CD4-positive, alpha-beta T cell (primary cell): ENCODE results near the gene RTN3. TPM values are rescaled to one million over a fixed set of nuclear protein-coding genes. Genes with fewer than 3 reads are reported as not detected.

Experiments used
- ATAC-seq: fragments of 200-7000 bp; cut with Tn5 transposase; one replicate; pipeline ENCODE4 v1.10.0; 2022; ENCODE audit warnings: mild to moderate bottlenecking; ENCODE audit not compliant: poor library complexity
- CTCF ChIA-PET: fragments of 350-600 bp; sonication (Branson Sonifier 250); formaldehyde crosslinking; loops from one replicate; lab custom pipeline; 2021; ENCODE audit warnings: antibody characterized with exemption, inconsistent platforms; lab: Charles Lee
- POLR2A ChIA-PET: fragments of 350-600 bp; sonication (Branson Sonifier 250); formaldehyde crosslinking; loops from one replicate; lab custom pipeline; 2021; ENCODE audit warnings: antibody characterized with exemption, inconsistent platforms; lab: Charles Lee
- DNase-seq, 14 experiments: peaks; one replicate each; pipeline ENCODE4 v3.0.0-alpha.2; 2013 to 2020; ENCODE audit warnings: mixed read lengths in 2 of 14
- H3K27ac ChIP-seq, 2 donors: one replicate each; pipeline versions ENCODE4 v1.5.1 to v1.7.0; 2013; ENCODE audit warnings: low read length in 2 of 2, low read depth in 1 of 2, mild to moderate bottlenecking in 1 of 2
- H3K27me3 ChIP-seq, 2 experiments: 1 replicate in 1 of 2; 2 replicates in 1 of 2; pipeline versions ENCODE4 v1.6.1 to v1.7.0; 2013; ENCODE audit warnings: low read length in 2 of 2, control low read depth in 1 of 2, mild to moderate bottlenecking in 1 of 2, moderate library complexity in 1 of 2; ENCODE audit not compliant: insufficient read depth in 2 of 2, control insufficient read depth in 1 of 2
- H3K36me3 ChIP-seq: one replicate; pipeline ENCODE4 v1.6.1; 2013; ENCODE audit warnings: low read length, control low read depth; ENCODE audit not compliant: insufficient read depth
- H3K4me1 ChIP-seq: one replicate; pipeline ENCODE4 v1.6.1; 2013; ENCODE audit warnings: low read length, control low read depth; ENCODE audit not compliant: insufficient read depth
- H3K4me3 ChIP-seq: one replicate; pipeline ENCODE4 v1.5.1; 2013; ENCODE audit warnings: mild to moderate bottlenecking, low read length, moderate library complexity
- H3K9me3 ChIP-seq, 2 experiments: 1 replicate in 1 of 2; 2 replicates in 1 of 2; pipeline versions ENCODE4 v1.6.1 to v1.7.0; 2013; ENCODE audit warnings: low read length in 2 of 2, mild to moderate bottlenecking in 2 of 2, control low read depth in 1 of 2, moderate library complexity in 1 of 2; ENCODE audit not compliant: control insufficient read depth in 1 of 2, insufficient read depth in 1 of 2
- H3K27ac Mint-ChIP-seq: one replicate; pipeline ENCODE4 v1.8.0; 2020; ENCODE audit warnings: mixed read lengths
- H3K27me3 Mint-ChIP-seq: one replicate; pipeline ENCODE4 v1.8.0; 2021; ENCODE audit warnings: mixed read lengths
- H3K36me3 Mint-ChIP-seq: one replicate; pipeline ENCODE4 v1.8.0; 2021; ENCODE audit warnings: low read depth, mixed read lengths
- H3K4me1 Mint-ChIP-seq: one replicate; pipeline ENCODE4 v1.8.0; 2021; ENCODE audit warnings: low read depth, mixed read lengths
- H3K4me3 Mint-ChIP-seq: one replicate; pipeline ENCODE4 v1.8.0; 2020; ENCODE audit warnings: mild to moderate bottlenecking, mixed read lengths
- H3K9me3 Mint-ChIP-seq: one replicate; pipeline ENCODE4 v1.8.0; 2020; ENCODE audit warnings: mixed read lengths
- CTCF ChIP-seq: fragments of 200-600 bp; IDR thresholded peaks from one replicate; pipeline ENCODE4 v1.8.0; 2022; ENCODE audit warnings: antibody characterized with exemption, mild to moderate bottlenecking
- intact Hi-C, 2 experiments: fragments of 100-400 bp; cut with DNase I in 1 of 2; cut with micrococcal nuclease in 1 of 2; formaldehyde crosslinking; loops; one replicate each; pipeline versions ENCODE4 v1.15.1 to v1.9.0; 2023 to 2025; cut with DNase I, micrococcal nuclease
- total RNA-seq, 174 experiments: library from RNA in 2 of 174; stranded (reverse) in 2 of 174; gene quantifications; one replicate each; pipeline ENCODE4 v1.2.3 and lab custom pipeline; 2021 to 2026

Gene RTN3
- total RNA-seq, 2 experiments from 2014 or later = 16.4 to 17.6 TPM

- no peaks in the 10 kb centered on the region for H3K4me1 ChIP-seq
- POLR2A ChIA-PET = no interaction called here
- Mint-ChIP-seq H3K4me1 (no peaks in the 10 kb centered on the region), H3K27me3 (no peaks in the 10 kb centered on the region), H3K27ac (no peak overlapping the region), H3K36me3 (peaks cover 17% of the 10 kb centered on the region), H3K4me3 (no peak overlapping the region), H3K9me3 (no peaks in the 10 kb centered on the region)
- DNase-seq (no peak), ATAC-seq (no peak)
- CTCF ChIA-PET = interaction anchor here (0.6 kb wide), 1 partner anchor 44 kb away, joined by 3 read pairs; no protein-coding TSS in a partner anchor
- H3K36me3 ChIP-seq = peaks cover 19% of the 10 kb centered on the region
- no peak overlapping the region for H3K4me3 ChIP-seq
- H3K9me3 ChIP-seq = no peaks in the 10 kb centered on the region
- no peaks in the 10 kb centered on the region for H3K27me3 ChIP-seq
- no peak for TF ChIP-seq CTCF
- H3K27ac ChIP-seq = no peak overlapping the region
- intact Hi-C loops = loop anchor here in 1 of 2 experiments (10.0 kb wide), 1 partner anchor 144 kb away; no protein-coding TSS in a partner anchor
These were observed 79.9 kb downstream of the RTN3 start for GRCh38 chr11:63761188-63761587.

- Histone ChIP-seq H3K9me3 (no peaks in the 10 kb centered on the region), H3K27me3 (no peaks in the 10 kb centered on the region), H3K36me3 (peaks cover 15% of the 10 kb centered on the region), H3K27ac (no peak overlapping the region), H3K4me1 (peaks cover 1% of the 10 kb centered on the region), H3K4me3 (no peak overlapping the region)
- Mint-ChIP-seq H3K4me3 (no peak overlapping the region), H3K27me3 (no peaks in the 10 kb centered on the region), H3K36me3 (peaks cover 13% of the 10 kb centered on the region), H3K9me3 (no peaks in the 10 kb centered on the region), H3K27ac (no peak overlapping the region), H3K4me1 (no peaks in the 10 kb centered on the region)
- ATAC-seq = no peak
- peak in 1 of 14 experiments; percentile 20 for DNase-seq
- POLR2A ChIA-PET = no interaction called here
- no peak for TF ChIP-seq CTCF
- intact Hi-C loops = loop anchor here in 1 of 2 experiments (10.0 kb wide), 1 partner anchor 143 kb away; no protein-coding TSS in a partner anchor
- CTCF ChIA-PET = no interaction called here
These were observed 80.8 kb downstream of the RTN3 start for GRCh38 chr11:63761931-63762653.

- no peaks in the 10 kb centered on the region for H3K27me3 ChIP-seq
- no peak overlapping the region for H3K27ac Mint-ChIP-seq
- ATAC-seq (no peak), DNase-seq (peak in 1 of 14 experiments; percentile 30)
- H3K4me1 ChIP-seq = peaks cover 9% of the 10 kb centered on the region
- no peaks in the 10 kb centered on the region for H3K9me3 Mint-ChIP-seq
- H3K4me3 ChIP-seq = no peak overlapping the region
- CTCF ChIA-PET = no interaction called here
- peaks cover 15% of the 10 kb centered on the region for H3K36me3 Mint-ChIP-seq
- H3K36me3 ChIP-seq = peaks cover 9% of the 10 kb centered on the region
- H3K27ac ChIP-seq = no peak overlapping the region
- intact Hi-C loops = loop anchor here in 1 of 2 experiments (10.0 kb wide), 1 partner anchor 142 kb away; no protein-coding TSS in a partner anchor
- H3K4me1 Mint-ChIP-seq = peaks cover 8% of the 10 kb centered on the region
- no peaks in the 10 kb centered on the region for H3K9me3 ChIP-seq
- no peak overlapping the region for H3K4me3 Mint-ChIP-seq
- POLR2A ChIA-PET = no interaction called here
- no peaks in the 10 kb centered on the region for H3K27me3 Mint-ChIP-seq
- no peak for TF ChIP-seq CTCF
These were observed 81.6 kb downstream of the RTN3 start for GRCh38 chr11:63762654-63763495.
